ENCODE results near the gene ABHD16A.
"Not testable (repeated sequence)": the region's sequence is repeated elsewhere in the genome, so short reads cannot be mapped to it uniquely, and the experiment has no call there.

ABHD16A gene

DNA sequence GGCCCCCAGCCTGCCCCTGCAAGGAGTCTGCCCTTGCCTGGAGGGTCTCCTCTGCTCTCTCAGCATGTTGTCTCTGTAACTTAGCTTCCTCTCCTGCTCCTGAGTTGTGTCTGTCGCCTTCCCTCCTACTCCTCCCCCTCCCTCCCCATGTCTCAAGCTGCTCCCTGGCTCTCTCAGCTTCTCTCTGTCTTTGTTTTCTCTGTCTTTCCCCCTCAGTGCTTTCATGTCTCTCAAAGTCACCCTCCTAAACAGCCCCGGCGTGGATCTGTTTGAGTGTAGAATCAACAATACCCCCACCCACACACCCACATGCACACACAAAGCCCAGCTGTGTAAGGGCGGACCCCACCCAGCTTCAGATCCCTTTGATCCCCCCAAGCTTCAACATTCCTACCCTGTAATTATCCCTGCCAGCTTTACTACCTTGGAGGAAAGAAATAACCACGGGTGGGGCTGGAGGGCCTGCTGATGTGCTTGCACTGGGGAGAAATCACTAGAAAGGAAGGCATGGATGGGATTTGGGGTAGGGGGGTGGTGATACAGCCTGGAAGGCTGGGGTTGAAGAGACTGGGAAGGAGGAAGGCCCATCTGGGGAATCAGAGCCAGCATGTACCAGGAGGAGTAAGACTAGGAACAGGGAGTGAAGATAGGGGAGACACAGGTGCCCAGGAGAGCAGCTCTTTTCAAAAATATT, 11.0 kb upstream of the ABHD16A start:
- DNase-seq, result peak; percentile 71

DNA sequence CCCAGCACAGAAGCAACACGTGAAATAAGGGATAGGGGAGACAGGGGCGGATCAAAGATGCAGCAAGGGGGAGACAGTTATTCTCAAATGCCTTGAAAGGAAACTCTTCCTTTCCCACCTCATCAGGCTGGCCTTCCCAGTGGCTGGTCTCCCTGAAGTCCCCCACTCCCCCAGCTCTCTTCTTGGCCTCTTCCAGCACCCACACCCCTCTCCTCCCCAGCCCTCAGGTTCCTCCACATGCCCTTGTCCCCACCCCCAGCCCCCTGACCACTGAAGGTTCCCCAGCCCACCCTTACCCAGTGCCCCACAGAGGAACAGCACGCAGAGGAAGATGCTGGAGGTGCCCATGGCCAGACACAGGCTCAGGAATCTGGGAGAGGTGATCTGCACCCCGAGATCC, 10.3 kb upstream of the ABHD16A start:
- no peak for DNase-seq

DNA sequence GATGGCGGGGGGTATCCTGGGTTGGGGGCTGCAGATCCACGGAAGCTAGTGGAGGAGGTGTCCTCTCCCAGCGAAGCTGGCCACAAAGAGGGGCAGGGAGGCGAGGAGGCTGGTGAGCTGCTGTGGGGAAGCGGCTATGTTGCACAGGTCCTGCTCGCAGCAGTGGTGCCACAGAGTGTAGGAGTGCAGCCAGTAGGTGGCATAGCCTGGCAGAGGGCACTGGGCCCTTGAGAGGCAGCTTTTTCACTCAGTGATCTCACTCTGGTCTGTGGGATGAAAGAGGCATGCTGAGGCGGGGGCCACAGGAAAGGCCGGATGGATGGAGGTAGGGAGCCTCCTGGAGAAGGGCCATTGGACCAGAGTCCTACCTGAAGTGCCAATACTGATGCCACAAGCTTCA, 9.2 kb upstream of the ABHD16A start:
- no peak for DNase-seq

DNA sequence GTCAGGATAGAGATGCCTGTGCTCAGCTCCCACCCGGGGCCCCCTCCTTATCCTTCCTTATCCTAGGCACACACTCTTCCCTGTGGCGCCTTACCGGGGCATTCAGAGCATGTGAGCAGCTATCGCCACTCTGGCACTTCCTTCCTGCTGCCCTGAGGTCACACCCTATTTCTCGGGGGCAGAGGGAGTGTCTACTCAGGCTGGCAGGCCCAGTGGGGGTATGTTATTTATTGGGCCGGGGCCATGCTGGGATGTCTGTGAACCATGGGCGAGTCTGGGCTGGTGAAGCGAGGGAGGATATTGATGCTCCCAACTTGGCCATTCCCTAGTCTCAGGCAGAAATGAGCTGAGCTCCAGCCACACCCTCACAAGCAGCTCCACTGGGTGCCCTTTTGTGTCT, 8.1 kb upstream of the ABHD16A start:
- DNase-seq, result no peak

DNA sequence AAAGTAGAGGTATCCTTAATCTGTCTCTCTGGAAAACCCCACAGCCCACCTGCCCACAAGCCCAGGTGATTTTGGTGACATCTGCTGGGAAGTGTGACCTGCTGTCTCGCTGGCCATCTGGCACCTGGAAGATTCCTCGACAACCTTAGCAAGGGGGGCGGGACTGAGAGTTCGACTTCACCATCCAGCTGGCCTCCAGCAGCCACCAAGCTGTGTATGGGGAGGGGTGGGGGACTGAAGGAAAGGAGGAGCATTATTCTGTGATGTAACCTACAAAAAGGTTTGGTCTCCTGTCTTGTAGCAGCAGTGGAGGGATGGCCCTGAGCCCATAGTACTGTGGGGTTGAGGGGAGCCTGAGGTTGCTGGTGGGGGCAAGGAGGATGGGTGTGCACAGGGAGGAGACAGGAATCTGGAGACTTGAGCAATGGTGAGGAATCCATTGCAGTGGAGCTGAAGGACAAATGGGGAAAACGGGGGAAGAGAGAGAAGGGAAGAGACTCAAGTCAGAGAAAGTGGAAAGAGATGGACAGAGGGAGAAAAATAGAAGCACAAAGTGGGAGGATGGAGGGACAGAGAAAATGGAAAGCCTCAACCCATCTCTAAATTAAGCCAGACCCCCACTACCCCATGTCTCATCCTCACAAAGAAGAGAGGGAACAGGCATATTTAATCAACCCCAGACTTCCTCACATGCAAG, 7.5 kb upstream of the ABHD16A start:
- DNase-seq, result no peak

DNA sequence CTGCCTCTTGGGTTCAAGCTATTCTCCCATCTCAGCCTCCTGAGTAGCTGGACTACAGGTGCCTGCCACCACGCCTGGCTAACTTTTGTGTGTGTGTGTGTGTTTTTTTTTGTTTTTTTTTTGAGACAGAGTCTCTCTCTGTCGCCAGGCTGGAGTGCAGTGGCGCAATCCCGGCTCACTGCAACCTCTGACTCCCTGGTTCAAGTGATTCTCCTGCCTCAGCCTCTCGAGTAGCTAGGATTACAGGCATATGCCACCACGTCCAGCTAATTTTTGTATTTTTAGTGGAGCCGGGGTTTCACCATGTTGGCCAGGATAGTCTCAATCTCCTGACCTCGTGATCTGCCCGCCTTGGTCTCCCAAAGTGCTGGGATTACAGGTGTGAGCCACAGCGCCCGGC, 6.0 kb upstream of the ABHD16A start:
- DNase-seq, result not testable (repeated sequence)

DNA sequence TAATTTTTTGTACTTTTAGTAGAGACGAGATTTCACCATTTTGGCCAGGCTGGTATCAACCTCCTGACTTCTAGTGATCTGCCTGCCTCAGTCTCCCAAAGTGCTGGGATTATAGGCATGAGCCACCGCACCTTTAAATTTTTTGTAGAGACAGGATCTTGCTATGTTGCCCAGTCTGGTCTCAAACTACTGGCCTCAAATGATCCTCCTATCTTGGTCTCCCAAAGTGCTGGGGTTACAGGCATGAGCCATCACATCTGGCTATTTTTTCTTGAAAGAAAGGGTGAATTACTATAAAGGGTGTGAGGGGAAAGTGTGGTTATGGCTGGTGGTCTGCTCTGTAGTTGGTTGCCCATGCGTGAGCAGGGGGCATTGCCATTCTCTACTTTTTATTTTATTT, 5.1 kb upstream of the ABHD16A start:
- no peak for DNase-seq

DNA sequence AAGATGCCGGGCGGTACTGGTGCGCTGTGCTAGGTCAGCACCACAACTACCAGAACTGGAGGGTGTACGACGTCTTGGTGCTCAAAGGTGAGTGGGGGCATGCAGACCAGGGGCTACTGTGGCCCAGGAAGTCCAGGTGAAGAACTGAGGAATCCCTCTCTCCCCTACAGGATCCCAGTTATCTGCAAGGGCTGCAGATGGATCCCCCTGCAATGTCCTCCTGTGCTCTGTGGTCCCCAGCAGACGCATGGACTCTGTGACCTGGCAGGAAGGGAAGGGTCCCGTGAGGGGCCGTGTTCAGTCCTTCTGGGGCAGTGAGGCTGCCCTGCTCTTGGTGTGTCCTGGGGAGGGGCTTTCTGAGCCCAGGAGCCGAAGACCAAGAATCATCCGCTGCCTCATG, 4.6 kb upstream of the ABHD16A start:
- DNase-seq, result no peak

DNA sequence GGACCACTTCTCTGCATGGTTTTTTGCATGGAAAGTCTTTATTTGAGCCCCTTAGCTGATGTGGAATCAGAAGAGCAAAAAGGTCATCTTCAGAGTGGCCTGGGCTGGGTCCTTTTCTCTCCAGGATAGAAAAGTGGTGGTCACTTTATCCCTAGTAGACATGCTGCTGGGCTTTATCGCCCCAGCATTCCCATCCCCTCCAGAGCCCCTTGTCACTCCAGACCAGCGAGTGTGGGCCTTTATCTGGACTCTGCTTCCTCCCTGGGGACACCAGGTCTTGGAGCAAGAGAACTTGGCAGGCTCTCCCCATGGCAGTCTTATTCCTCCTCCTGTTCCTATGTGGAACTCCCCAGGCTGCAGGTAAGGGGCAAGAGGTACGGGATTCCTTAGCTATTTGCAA, 3.5 kb upstream of the ABHD16A start, which contains the start of gene LY6G6F:
Gene LY6G6F, plus strand, starts transcription at position 268 of the 400 bp plus-strand sequence. Its CDS starts 41 bp downstream, at position 309.
- no peak for DNase-seq

DNA sequence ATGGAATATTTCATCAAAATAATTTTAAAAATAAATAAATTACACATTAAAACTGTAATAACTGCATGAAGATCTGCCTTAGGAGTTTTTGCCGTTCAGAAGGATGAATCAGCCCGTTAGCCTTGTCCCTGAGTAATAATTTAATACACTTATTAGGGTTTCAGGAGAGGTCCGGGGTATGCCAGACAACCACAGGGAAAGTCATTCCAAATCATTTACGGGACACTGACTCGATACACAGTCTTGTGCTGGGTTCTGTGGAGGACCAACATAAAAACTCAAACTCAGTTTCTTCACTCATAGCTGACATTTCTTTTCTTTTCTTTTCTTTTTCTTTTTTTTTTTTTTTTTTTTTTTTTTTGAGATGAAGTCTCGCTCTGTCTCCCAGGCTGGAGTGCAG, 2.8 kb upstream of the ABHD16A start:
- DNase-seq, result peak; percentile 36

DNA sequence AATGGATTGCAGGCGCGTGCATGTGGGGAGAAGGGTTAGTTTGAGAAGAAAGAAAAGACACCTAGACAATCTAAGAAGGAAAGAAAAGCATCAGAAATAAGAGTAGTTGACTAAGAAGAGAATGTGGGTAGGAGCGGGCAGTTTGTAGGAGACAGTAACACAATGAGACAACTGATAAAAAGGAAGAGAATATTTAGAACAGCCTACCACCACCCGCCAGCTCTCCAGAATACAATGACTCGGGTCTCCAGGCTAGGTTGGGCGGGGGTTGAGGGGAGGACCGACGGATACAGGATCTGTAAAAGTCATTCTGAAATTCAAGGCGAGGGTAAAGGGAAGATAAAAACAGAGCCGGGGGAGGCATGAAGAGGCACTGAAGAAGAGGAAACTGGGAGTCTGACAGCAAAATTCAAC, 712 bp downstream of the ABHD16A start:
- no peak for DNase-seq

DNA sequence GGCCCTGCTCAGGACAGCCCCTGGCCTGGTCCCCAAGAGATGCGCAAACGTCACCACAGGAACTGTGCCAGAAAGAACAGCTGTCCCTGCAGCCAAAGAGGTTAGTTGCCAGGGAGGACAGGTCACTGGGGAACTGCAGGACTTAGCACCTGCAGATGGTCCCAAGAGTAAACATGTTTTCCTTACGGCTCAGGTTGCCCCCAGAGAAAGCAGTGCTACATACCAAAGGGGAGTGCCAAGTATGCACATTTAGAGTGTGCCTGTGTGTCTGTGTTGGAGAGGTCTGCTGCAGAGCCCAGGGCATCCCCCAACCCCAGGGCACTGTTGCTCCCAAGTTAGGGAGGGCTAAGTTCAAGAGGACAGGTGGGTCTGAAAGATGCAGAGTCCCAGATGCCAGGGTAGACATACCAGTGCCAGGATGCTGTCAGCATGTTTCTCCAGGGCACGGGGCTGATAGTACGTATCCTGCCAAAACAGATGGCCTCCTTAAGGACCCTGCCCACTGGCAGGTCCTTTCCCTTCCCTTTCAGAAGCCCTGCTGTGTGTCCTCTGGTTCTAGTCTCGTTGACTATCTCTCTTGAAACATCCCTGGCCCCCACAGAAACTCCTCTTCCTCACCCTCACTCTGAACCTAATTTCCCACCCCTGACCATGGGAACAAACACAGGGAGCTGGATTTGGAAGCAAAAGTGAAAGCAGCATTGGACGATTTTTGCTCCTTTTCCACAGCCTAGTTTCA, 1.3 kb downstream of the ABHD16A start:
- no peak for DNase-seq

DNA sequence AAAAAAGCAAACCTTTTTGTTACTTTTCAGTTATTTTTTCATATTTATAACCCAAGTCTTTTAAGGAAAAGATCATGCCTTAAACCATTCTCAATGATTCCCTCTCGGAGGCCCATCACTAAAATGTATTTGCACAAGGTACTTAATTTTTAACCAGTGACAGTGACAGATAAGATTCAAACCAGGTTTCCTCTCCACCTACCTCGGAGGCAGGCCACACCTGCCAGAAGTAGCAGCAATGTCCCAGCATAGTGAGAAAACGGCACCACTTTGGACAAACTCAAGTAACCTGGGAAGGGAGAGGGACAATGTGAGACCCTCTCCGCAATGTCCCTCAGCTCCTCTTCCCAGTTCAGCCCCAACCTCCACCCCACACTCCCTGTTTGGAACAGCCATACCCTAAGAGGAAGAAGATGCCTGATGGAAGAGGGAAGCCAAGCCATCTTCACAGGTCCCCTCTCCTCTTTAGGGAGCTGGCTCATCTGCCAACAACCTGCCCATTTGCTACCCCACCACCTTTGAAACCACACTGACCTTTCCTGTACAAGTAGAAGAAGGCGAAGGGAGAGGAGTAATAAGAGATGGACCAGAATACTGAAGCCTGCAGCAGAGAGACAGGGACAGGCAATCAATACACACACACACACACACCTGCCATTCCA, 2.3 kb downstream of the ABHD16A start:
- no peak for DNase-seq

DNA sequence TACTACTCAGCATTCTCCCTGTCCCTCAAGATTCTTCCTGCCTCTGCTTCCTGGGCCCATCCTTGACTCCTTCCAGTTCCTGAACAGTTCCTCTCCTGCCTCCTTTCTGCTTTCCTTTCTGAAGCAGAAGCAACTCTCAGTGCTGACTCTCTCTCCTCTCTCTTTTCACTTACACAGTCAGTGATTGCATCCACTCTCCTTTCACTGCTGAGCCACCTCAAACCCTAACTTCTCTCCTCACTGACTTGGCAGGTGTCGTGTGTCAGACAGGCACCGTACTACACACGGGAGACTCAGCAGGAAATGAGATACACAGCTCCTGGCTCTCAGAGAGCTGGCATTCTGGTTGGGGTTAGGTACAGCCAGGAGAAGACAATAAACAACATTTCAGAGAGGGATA, 5.6 kb downstream of the ABHD16A start:
- DNase-seq, result no peak

DNA sequence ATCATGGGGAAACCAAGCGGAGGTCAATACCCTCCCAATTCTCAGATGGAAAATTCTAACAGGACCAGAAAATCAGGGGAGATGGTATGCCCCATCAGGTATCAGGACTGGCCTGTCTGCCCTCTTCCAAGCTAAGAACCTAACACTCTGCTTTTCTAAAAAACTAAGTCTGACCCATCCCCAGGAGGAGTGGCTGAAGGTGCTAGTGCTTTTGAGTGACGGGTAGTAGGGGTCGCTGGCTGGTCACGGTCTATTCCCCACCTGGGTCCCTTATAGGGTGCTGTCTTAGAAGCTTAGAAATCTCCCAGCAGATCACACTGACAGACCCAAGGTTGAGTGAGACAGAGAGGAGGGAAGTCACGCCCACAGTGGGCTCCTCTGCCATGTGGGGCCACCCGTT, 9.6 kb downstream of the ABHD16A start:
- DNase-seq, result no peak

DNA sequence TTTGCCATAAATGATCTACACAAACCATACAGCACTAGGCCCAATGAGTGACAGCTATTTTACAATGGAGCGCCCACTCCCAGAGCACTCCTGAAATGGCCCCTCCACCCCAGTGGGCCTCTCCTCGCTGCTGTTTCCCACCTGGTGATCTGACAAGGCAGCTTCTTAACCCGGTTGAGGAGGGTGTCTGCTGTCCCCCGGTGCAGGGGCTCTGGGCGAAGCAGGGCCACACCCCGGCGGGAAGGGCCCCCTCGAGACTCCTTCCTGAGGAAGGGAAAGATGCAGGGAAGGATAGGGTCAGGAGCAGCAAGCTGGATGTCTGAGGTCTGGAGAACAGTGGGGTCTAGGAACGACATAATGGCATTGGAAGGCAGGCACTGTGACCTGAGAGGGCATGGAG, 10.2 kb downstream of the ABHD16A start:
- DNase-seq, result no peak

DNA sequence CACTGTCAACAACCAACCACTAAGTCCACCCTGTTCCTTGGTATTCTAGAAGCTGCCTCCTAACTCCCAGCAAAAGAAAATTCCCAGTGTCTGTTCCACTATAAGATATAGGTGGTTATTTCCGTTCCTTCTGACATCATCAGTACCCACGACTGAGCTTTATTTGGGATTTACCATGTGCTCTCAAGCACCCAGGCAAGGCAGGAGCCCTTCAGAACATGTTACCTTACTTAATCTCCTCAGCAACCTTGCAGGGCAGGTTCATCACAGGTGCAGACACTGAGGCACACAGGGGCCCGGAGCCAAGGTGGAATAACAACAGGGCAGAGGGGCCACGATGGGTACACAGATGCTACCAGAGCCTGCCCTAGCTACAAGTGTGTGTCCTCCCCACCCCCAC, 10.8 kb downstream of the ABHD16A start:
- no peak for DNase-seq

DNA sequence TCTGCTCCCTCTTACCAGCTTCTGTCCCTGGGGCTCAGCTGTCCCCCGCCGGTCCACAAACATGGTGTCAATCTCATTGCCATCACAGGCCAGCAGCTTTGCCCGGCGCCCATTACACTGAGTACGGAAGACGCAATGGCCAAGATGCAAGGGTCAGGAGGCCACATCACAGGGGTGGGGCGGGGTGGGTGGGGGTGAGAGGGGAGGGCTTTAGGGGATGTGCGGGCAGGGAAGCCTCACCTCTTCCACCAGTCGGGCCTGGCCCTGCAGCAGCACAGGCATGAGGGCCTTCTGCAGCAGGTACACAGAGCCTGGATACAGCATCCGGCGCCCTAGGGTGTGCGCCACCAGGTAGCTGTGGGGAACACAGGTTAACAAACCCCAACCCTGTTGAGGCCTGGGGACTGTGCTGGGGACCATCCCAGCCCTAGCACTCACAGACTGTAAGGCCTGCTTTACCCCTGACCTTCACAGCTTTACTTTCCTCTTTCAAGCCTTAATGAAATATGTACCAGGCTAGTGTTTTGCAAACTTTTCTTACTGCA, 11.5 kb downstream of the ABHD16A start:
- DNase-seq, result no peak

DNA sequence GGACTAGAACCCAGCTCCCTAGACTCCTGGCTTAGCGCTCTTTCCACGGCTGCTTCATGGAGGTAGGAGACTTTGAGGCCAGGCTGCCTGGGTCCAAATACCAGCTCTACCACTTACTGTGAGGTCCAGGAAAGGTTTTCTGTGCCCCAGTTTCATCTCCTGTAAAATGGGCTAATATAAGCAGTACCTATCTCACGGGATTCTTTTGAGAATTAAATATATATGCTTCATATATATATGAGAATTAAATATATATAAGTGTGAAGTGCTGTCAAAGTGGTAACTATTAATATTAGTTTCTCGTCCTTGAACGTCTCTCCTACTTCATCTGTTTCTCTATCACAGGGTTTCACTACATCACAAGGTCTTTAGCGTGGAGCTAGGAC, 12.1 kb downstream of the ABHD16A start:
- no peak for DNase-seq

DNA sequence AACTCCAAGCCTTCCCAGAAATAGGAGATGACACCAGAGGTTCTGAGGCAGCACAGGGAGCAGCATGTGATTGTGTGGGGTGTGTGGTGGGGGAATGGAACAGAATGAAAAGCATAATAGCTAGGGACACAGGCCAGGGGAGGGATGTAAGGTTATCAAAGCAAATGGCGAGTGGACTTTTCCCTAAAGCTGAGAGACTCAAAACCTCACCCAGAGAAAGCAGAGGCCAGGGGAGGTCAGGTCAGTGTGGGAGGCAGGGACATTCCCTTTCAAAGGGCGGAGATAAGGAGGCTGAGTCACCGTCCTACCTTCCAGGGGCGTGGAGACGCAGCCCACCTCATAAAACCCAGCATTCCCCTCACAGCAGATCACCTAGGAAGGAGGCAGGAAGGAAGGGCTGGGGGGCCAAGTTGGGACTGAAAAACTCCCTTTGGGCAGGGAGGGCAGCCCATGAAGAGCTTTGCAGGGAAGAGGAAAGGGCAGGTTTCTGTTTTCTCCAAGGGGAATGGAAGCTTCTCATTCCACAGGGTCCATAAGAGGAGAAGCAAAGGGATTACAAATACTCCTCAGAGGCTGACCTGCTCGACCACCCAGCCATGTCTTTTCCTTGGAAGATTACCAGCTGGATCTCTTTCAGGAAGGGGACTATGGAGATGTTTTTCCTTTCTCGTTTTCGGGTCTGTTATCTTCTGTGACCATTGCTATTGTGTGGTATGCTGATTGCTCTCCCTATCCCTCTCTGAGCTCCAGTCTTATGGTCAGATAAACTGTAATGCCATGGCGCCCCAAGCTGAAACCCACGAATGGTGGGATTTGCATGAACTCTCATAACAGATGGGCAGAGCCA, 12.7 kb downstream of the ABHD16A start:
- DNase-seq, result no peak

DNA sequence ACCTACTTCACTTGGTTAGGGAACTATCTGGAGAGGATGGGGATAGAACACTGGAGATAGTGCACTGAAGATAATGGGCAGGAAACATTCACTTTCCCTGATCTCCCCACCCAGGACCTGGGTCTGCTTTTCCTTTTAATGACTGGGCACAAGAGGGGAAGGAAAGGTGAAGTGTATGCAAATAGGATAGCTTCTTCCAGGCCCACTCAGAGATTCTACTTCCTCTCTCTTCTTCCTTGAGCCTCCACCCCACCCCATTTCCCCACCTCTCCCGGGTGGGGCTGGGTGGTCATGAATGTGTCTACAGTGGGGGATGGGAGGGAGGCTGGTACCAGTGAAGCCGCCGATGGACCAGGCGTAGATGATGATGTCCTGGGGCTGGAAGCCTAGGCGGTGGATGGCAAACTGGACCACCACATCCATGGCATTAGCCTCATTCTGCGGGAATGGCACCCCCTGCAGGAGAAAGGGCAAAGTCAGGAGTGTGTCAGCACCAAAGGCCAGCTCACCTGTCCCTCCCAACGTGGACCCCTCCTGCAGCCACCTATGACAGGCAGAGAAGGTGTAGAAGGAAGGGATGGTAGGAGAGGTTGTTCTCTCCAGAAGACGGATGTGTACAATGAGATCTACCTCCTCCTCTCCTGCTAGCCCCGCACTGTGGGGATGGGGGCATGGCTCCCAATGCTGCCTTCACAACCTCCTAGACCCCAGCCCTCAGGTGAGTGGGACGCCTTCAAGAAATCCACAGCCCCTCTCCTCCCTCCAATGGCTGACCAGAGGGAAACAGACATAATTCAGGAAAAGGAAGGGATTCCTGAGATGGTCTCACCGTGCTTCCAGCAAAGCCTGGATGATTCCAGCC, 13.6 kb downstream of the ABHD16A start:
- no peak for DNase-seq
